ENCODE results near the gene NIFK.
A peak's percentile ranks its signal among the peaks of the same experiment; 100 is the strongest.
"Not testable (repeated sequence)": the region's sequence is repeated elsewhere in the genome, so short reads cannot be mapped to it uniquely, and the experiment has no call there.

The NIFK gene

GRCh38 chr2:121736462-121737336 lies at the start of gene NIFK:
Gene NIFK (minus strand): TSS chr2:121736875. CDS start chr2:121736850, 25 bp downstream.
- peak; percentile 100 for DNase-seq

GRCh38 chr2:121783180-121783579 lies 46.5 kb upstream of the NIFK start:
- DNase-seq = no peak

GRCh38 chr2:121778741-121779487 lies 42.2 kb upstream of the NIFK start:
- DNase-seq = no peak

GRCh38 chr2:121777699-121778058 lies 41.0 kb upstream of the NIFK start:
- DNase-seq = no peak

- DNase-seq = no peak
These were observed 40.4 kb upstream of the NIFK start for GRCh38 chr2:121776885-121777698.

- no peak for DNase-seq
These were observed 39.7 kb upstream of the NIFK start for GRCh38 chr2:121776361-121776760.

- no peak for DNase-seq
These were observed 37.6 kb upstream of the NIFK start for GRCh38 chr2:121774235-121774634.

- no peak for DNase-seq
These were observed 35.5 kb upstream of the NIFK start for GRCh38 chr2:121771976-121772742.

- no peak for DNase-seq
These were observed 31.6 kb upstream of the NIFK start for GRCh38 chr2:121768143-121768755.

GRCh38 chr2:121766624-121767023 lies 29.9 kb upstream of the NIFK start:
- no peak for DNase-seq

GRCh38 chr2:121764681-121765228 lies 28.1 kb upstream of the NIFK start:
- DNase-seq = no peak

- peak; percentile 97 for DNase-seq
These were observed 18.8 kb upstream of the NIFK start, which contains the start of gene TSN for GRCh38 chr2:121755237-121756111. Gene TSN (plus strand): TSS chr2:121755651. CDS start chr2:121755780, 129 bp downstream.

GRCh38 chr2:121754851-121755236 lies 18.2 kb upstream of the NIFK start:
- DNase-seq = no peak

GRCh38 chr2:121748202-121748601 lies 11.5 kb upstream of the NIFK start:
- no peak for DNase-seq

GRCh38 chr2:121746071-121746578 lies 9.4 kb upstream of the NIFK start:
- DNase-seq = no peak

- DNase-seq = no peak
These were observed 4.8 kb upstream of the NIFK start for GRCh38 chr2:121741450-121741849.

GRCh38 chr2:121740973-121741372 lies 4.3 kb upstream of the NIFK start:
- no peak for DNase-seq

GRCh38 chr2:121736140-121736461 lies 574 bp downstream of the NIFK start:
- DNase-seq = no peak

- DNase-seq = no peak
These were observed 1.1 kb downstream of the NIFK start for GRCh38 chr2:121735518-121736074.

GRCh38 chr2:121734544-121734943 lies 2.1 kb downstream of the NIFK start:
- DNase-seq = not testable (repeated sequence)
